GM23338 (cell line): Measurements from ENCODE around the gene ACAD10. TPM values are rescaled to one million over a fixed set of nuclear protein-coding genes. Genes with fewer than 3 reads are reported as not detected.

Experiments
- ATAC-seq: fragments of 200-7000 bp; cut with Tn5 transposase; 3 replicates; pipeline ENCODE4 v1.9.1; 2020
- DNase-seq: peaks from one replicate; pipeline ENCODE4 v3.0.0-alpha.2; 2015; ENCODE audit warnings: low spot score
- H2AFZ ChIP-seq: fragments of 200-600 bp; sonication (generic); 2 replicates; pipeline ENCODE4 v1.8.0; 2016; ENCODE audit warnings: antibody characterized with exemption, mild to moderate bottlenecking, moderate library complexity
- H3F3A ChIP-seq: fragments of 200-600 bp; sonication (generic); replicated peaks from 2 replicates; pipeline ENCODE4 v1.8.0; 2017; ENCODE audit warnings: antibody characterized with exemption, mixed run types, low read depth
- H3K27ac ChIP-seq: fragments of 200-600 bp; sonication (generic); 2 replicates; pipeline ENCODE4 v1.6.1; 2016; ENCODE audit warnings: low read depth
- H3K27me3 ChIP-seq: fragments of 200-600 bp; sonication (generic); 2 replicates; pipeline ENCODE4 v1.8.0; 2016; ENCODE audit warnings: mild to moderate bottlenecking, mixed run types, moderate library complexity; ENCODE audit not compliant: insufficient read depth
- H3K36me3 ChIP-seq: fragments of 200-600 bp; sonication (generic); 2 replicates; pipeline ENCODE4 v1.8.0; 2016; ENCODE audit warnings: mild to moderate bottlenecking; ENCODE audit not compliant: insufficient read depth
- H3K4me1 ChIP-seq: fragments of 200-600 bp; sonication (generic); 2 replicates; pipeline ENCODE4 v1.8.0; 2016; ENCODE audit warnings: mild to moderate bottlenecking, moderate library complexity; ENCODE audit not compliant: insufficient read depth
- H3K4me2 ChIP-seq: fragments of 200-600 bp; sonication (generic); 2 replicates; pipeline ENCODE4 v1.7.1; 2017; ENCODE audit warnings: mixed run types
- H3K4me3 ChIP-seq: fragments of 200-600 bp; sonication (generic); 2 replicates; pipeline ENCODE4 v1.6.1; 2016; ENCODE audit warnings: mixed run types
- H3K79me2 ChIP-seq: fragments of 200-600 bp; sonication (generic); replicated peaks from 2 replicates; pipeline ENCODE4 v1.8.0; 2017; ENCODE audit warnings: mild to moderate bottlenecking; ENCODE audit not compliant: insufficient read depth
- H3K9me2 ChIP-seq: fragments of 200-600 bp; sonication (generic); 2 replicates; pipeline ENCODE4 v1.8.0; 2017; ENCODE audit not compliant: insufficient read depth
- H4K20me1 ChIP-seq: fragments of 200-600 bp; sonication (generic); replicated peaks from 2 replicates; pipeline ENCODE4 v1.8.0; 2017; ENCODE audit warnings: mild to moderate bottlenecking; ENCODE audit not compliant: insufficient read depth
- H3K27ac Mint-ChIP-seq: 2 replicates; pipeline ENCODE4 v1.8.0; 2020; ENCODE audit warnings: inconsistent platforms, mild to moderate bottlenecking, moderate library complexity, mixed read lengths
- H3K27me3 Mint-ChIP-seq: 3 replicates; pipeline ENCODE4 v1.8.0; 2022; ENCODE audit warnings: low read depth, mild to moderate bottlenecking, moderate library complexity, mixed read lengths, inconsistent platforms; ENCODE audit not compliant: insufficient read depth, poor library complexity
- H3K36me3 Mint-ChIP-seq: 3 replicates; pipeline ENCODE4 v1.8.0; 2021; ENCODE audit warnings: low read depth, mild to moderate bottlenecking, inconsistent platforms, moderate library complexity, mixed read lengths
- H3K4me1 Mint-ChIP-seq: 3 replicates; pipeline ENCODE4 v1.8.0; 2020; ENCODE audit warnings: mild to moderate bottlenecking, inconsistent platforms, mixed read lengths
- H3K4me3 Mint-ChIP-seq: 3 replicates; pipeline ENCODE4 v1.8.0; 2021; ENCODE audit warnings: moderate library complexity, mild to moderate bottlenecking, inconsistent platforms, mixed read lengths
- H3K9me3 Mint-ChIP-seq: 3 replicates; pipeline ENCODE4 v1.8.0; 2020; ENCODE audit warnings: moderate library complexity, mild to moderate bottlenecking, inconsistent platforms, mixed read lengths
- CREB1 ChIP-seq: fragments of 250-450 bp; sonication (Bioruptor Pico); IDR thresholded peaks from 2 replicates; pipeline ENCODE4 v1.5.0; 2020; ENCODE audit warnings: low read depth, mild to moderate bottlenecking, moderate library complexity
- ETS1 ChIP-seq: IDR thresholded peaks from 2 replicates; pipeline ENCODE4 v1.6.1; 2016; ENCODE audit warnings: antibody characterized with exemption
- EZH2 ChIP-seq: fragments of 200-600 bp; sonication (generic); IDR thresholded peaks from one replicate; pipeline ENCODE4 v1.8.0; 2017; ENCODE audit warnings: antibody characterized with exemption, mild to moderate bottlenecking, low read depth; ENCODE audit not compliant: unreplicated experiment
- EZH2phosphoT487 ChIP-seq: fragments of 200-600 bp; sonication (generic); IDR thresholded peaks from one replicate; pipeline ENCODE4 v1.8.1; 2018; ENCODE audit warnings: antibody characterized with exemption; ENCODE audit not compliant: unreplicated experiment
- JUNB ChIP-seq: IDR thresholded peaks from one replicate; pipeline ENCODE4 v1.6.1; 2016; ENCODE audit warnings: antibody characterized with exemption; ENCODE audit not compliant: unreplicated experiment
- NANOG ChIP-seq: IDR thresholded peaks from 2 replicates; pipeline ENCODE4 v1.6.1; 2016; ENCODE audit warnings: antibody characterized with exemption, borderline replicate concordance
- POLR2AphosphoS5 ChIP-seq: IDR thresholded peaks from 2 replicates; pipeline ENCODE4 v1.6.1; 2016; ENCODE audit warnings: antibody characterized with exemption, low read depth
- STAT1 ChIP-seq: IDR thresholded peaks from one replicate; pipeline ENCODE4 v1.6.1; 2016; ENCODE audit warnings: antibody characterized with exemption; ENCODE audit not compliant: unreplicated experiment
- ZNF114 ChIP-seq: fragments of 250-450 bp; sonication (Bioruptor Pico); IDR thresholded peaks from 2 replicates; pipeline ENCODE4 v1.5.0; 2020; ENCODE audit warnings: mild to moderate bottlenecking, moderate library complexity
- ZNF331 ChIP-seq: fragments of 250-450 bp; sonication (Bioruptor Pico); IDR thresholded peaks from 2 replicates; pipeline ENCODE4 v1.5.0; 2020; ENCODE audit warnings: low read depth, mild to moderate bottlenecking, moderate library complexity
- polyA plus RNA-seq: library from polyadenylated mRNA; unstranded; fragments of >200 nt; fragmentation: Nextera tagmentation; extraction: Ambion mirVana; gene quantifications from 2 replicates; pipeline ENCODE4 v1.2.1, GENCODE V29; 2016
- total RNA-seq: library from RNA; depleted of rRNA; stranded (reverse); fragments of >200 nt; shearing (Covaris generic); gene quantifications from 2 replicates; pipeline ENCODE4 v1.2.3, GENCODE V29; 2014
- TF ChIP-seq, protein P1 (sequence below): IDR thresholded peaks from one replicate; pipeline ENCODE4 v1.6.1; 2018; ENCODE audit warnings: antibody characterized with exemption; ENCODE audit not compliant: unreplicated experiment
- TF ChIP-seq, protein P2 (sequence below): fragments of 250-450 bp; sonication (Bioruptor Pico); IDR thresholded peaks from 2 replicates; pipeline ENCODE4 v1.5.0; 2020; ENCODE audit warnings: mild to moderate bottlenecking, moderate library complexity
- TF ChIP-seq, protein P3 (sequence below), 2 experiments: fragments of 200-600 bp in 1 of 2; sonication (generic) in 1 of 2; conservative IDR thresholded peaks; 2 replicates each; pipeline versions ENCODE4 v1.5.1 to v1.6.1; 2016 to 2017; ENCODE audit warnings: antibody characterized with exemption in 2 of 2, low read depth in 2 of 2, mild to moderate bottlenecking in 2 of 2, moderate library complexity in 1 of 2

Gene ACAD10
- total and polyA plus RNA-seq, 2 experiments from 2014 or later: 16.3 to 23.1 TPM

DNA sequence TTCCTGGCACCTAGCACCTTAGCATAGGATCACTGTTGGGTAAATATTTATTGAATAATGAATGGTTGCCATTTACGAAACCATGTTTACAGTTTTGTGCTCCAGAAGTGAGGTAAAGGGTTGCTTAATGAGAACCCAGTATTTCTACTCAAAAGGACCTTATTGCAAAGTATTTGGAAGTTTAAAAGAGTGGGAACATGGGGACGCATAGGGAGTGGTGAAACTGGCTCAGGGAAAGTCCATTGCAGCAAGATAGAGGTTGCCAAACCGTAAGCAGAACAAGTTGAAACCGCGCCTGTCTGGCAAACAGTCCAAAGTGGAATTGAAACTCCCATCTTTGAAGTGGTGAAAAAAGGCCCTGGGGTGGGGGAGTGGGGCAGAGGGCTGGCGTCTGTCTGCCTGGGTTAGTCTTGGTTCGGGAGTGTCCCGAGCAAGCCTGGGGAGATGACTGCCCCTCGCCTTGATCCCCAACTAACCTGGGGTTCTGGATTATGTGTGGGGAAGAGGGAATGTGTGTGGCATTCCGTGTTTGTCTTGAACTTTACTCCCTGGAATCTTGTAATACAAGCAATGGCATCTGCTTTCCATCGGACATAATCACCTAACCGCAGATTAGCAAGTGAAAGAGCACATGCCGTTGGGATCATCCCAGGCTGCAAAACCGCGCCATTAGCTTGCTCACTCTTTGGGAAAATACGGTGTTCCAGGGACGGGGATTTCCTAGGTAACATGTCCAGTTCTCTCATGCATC lies 88.1 kb downstream of the ACAD10 start:
- ATAC-seq (no peak), DNase-seq (no peak)
- H3K27me3 Mint-ChIP-seq: peaks cover 6% of the 10 kb centered on the region
- no peak overlapping the region for H3K27ac Mint-ChIP-seq
- H3K27me3 ChIP-seq: no peaks in the 10 kb centered on the region
- H3K79me2 ChIP-seq: peaks cover 35% of the 10 kb centered on the region
- H3K4me1 Mint-ChIP-seq: peaks cover 18% of the 10 kb centered on the region
- 0 out of 2 replicates have a peak, but pooled peaks cover 5% of the 10 kb centered on the region for H3K36me3 ChIP-seq
- peaks cover 11% of the 10 kb centered on the region; the same call in 2 of the 3 replicates for H3K9me3 Mint-ChIP-seq
- H3F3A ChIP-seq: no peaks in the 10 kb centered on the region
- no peaks in the 10 kb centered on the region for H3K9me2 ChIP-seq
- H3K36me3 Mint-ChIP-seq: peaks cover 36% of the 10 kb centered on the region
- no peak overlapping the region for H2AFZ ChIP-seq
- no peak overlapping the region for H3K27ac ChIP-seq
- H3K4me3 ChIP-seq: no peak overlapping the region
- no peak overlapping the region for H3K4me2 ChIP-seq
- H3K4me1 ChIP-seq: peaks cover 7% of the 10 kb centered on the region; the same call in 1 of the 2 replicates
- H4K20me1 ChIP-seq: peaks cover 10% of the 10 kb centered on the region
- no peak overlapping the region for H3K4me3 Mint-ChIP-seq
- no peak for TF ChIP-seq POLR2AphosphoS5
- no peak for TF ChIP-seq EZH2phosphoT487
- no peak for TF ChIP-seq CREB1
- no peak for TF ChIP-seq NANOG
- TF ChIP-seq, protein P1, sequence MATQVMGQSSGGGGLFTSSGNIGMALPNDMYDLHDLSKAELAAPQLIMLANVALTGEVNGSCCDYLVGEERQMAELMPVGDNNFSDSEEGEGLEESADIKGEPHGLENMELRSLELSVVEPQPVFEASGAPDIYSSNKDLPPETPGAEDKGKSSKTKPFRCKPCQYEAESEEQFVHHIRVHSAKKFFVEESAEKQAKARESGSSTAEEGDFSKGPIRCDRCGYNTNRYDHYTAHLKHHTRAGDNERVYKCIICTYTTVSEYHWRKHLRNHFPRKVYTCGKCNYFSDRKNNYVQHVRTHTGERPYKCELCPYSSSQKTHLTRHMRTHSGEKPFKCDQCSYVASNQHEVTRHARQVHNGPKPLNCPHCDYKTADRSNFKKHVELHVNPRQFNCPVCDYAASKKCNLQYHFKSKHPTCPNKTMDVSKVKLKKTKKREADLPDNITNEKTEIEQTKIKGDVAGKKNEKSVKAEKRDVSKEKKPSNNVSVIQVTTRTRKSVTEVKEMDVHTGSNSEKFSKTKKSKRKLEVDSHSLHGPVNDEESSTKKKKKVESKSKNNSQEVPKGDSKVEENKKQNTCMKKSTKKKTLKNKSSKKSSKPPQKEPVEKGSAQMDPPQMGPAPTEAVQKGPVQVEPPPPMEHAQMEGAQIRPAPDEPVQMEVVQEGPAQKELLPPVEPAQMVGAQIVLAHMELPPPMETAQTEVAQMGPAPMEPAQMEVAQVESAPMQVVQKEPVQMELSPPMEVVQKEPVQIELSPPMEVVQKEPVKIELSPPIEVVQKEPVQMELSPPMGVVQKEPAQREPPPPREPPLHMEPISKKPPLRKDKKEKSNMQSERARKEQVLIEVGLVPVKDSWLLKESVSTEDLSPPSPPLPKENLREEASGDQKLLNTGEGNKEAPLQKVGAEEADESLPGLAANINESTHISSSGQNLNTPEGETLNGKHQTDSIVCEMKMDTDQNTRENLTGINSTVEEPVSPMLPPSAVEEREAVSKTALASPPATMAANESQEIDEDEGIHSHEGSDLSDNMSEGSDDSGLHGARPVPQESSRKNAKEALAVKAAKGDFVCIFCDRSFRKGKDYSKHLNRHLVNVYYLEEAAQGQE: no peak
- TF ChIP-seq EZH2: no peak
- TF ChIP-seq, protein P2, sequence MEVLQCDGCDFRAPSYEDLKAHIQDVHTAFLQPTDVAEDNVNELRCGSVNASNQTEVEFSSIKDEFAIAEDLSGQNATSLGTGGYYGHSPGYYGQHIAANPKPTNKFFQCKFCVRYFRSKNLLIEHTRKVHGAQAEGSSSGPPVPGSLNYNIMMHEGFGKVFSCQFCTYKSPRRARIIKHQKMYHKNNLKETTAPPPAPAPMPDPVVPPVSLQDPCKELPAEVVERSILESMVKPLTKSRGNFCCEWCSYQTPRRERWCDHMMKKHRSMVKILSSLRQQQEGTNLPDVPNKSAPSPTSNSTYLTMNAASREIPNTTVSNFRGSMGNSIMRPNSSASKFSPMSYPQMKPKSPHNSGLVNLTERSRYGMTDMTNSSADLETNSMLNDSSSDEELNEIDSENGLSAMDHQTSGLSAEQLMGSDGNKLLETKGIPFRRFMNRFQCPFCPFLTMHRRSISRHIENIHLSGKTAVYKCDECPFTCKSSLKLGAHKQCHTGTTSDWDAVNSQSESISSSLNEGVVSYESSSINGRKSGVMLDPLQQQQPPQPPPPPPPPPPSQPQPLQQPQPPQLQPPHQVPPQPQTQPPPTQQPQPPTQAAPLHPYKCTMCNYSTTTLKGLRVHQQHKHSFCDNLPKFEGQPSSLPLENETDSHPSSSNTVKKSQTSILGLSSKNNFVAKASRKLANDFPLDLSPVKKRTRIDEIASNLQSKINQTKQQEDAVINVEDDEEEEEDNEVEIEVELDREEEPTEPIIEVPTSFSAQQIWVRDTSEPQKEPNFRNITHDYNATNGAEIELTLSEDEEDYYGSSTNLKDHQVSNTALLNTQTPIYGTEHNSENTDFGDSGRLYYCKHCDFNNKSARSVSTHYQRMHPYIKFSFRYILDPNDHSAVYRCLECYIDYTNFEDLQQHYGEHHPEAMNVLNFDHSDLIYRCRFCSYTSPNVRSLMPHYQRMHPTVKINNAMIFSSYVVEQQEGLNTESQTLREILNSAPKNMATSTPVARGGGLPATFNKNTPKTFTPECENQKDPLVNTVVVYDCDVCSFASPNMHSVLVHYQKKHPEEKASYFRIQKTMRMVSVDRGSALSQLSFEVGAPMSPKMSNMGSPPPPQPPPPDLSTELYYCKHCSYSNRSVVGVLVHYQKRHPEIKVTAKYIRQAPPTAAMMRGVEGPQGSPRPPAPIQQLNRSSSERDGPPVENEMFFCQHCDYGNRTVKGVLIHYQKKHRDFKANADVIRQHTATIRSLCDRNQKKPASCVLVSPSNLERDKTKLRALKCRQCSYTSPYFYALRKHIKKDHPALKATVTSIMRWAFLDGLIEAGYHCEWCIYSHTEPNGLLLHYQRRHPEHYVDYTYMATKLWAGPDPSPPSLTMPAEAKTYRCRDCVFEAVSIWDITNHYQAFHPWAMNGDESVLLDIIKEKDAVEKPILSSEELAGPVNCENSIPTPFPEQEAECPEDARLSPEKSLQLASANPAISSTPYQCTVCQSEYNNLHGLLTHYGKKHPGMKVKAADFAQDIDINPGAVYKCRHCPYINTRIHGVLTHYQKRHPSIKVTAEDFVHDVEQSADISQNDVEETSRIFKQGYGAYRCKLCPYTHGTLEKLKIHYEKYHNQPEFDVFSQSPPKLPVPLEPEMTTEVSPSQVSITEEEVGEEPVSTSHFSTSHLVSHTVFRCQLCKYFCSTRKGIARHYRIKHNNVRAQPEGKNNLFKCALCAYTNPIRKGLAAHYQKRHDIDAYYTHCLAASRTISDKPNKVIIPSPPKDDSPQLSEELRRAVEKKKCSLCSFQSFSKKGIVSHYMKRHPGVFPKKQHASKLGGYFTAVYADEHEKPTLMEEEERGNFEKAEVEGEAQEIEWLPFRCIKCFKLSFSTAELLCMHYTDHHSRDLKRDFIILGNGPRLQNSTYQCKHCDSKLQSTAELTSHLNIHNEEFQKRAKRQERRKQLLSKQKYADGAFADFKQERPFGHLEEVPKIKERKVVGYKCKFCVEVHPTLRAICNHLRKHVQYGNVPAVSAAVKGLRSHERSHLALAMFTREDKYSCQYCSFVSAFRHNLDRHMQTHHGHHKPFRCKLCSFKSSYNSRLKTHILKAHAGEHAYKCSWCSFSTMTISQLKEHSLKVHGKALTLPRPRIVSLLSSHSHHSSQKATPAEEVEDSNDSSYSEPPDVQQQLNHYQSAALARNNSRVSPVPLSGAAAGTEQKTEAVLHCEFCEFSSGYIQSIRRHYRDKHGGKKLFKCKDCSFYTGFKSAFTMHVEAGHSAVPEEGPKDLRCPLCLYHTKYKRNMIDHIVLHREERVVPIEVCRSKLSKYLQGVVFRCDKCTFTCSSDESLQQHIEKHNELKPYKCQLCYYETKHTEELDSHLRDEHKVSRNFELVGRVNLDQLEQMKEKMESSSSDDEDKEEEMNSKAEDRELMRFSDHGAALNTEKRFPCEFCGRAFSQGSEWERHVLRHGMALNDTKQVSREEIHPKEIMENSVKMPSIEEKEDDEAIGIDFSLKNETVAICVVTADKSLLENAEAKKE: no peak
- no peak for TF ChIP-seq ZNF114 (CRISPR knock-in tag)
- TF ChIP-seq STAT1: no peak
- TF ChIP-seq, protein P3, sequence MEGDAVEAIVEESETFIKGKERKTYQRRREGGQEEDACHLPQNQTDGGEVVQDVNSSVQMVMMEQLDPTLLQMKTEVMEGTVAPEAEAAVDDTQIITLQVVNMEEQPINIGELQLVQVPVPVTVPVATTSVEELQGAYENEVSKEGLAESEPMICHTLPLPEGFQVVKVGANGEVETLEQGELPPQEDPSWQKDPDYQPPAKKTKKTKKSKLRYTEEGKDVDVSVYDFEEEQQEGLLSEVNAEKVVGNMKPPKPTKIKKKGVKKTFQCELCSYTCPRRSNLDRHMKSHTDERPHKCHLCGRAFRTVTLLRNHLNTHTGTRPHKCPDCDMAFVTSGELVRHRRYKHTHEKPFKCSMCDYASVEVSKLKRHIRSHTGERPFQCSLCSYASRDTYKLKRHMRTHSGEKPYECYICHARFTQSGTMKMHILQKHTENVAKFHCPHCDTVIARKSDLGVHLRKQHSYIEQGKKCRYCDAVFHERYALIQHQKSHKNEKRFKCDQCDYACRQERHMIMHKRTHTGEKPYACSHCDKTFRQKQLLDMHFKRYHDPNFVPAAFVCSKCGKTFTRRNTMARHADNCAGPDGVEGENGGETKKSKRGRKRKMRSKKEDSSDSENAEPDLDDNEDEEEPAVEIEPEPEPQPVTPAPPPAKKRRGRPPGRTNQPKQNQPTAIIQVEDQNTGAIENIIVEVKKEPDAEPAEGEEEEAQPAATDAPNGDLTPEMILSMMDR (conservative IDR thresholded peaks at IDR 0.05; ENCODE audit: low read depth in 2 of 2): no peak
- TF ChIP-seq JUNB: no peak
- TF ChIP-seq ZNF331 (CRISPR knock-in tag): no peak
- no peak for TF ChIP-seq ETS1
